ENCODE measurements around the gene HBS1L. TPM values are rescaled to one million over a fixed set of nuclear protein-coding genes. Genes with fewer than 3 reads are reported as not detected.

The HBS1L gene
- total RNA-seq, 2 experiments from 2014 or later: 82.9 to 93.1 TPM

- TF ChIP-seq CTCF (conservative IDR thresholded peaks at IDR 0.05; ENCODE audit: low read length) (no peak), EZH2phosphoT487 (IDR thresholded peaks at IDR 0.05; ENCODE audit: borderline replicate concordance, low read depth, low read length) (no peak)
- no peaks in the 10 kb centered on the region for H4K20me1 ChIP-seq (ENCODE audit: insufficient read depth, low read length)
- no peak overlapping the region for H2AFZ ChIP-seq (ENCODE audit: low read length)
- intact Hi-C loops (cut with micrococcal nuclease; ENCODE audit: unreplicated experiment): loop anchor here (5.0 kb wide), 1 partner anchor 297 kb away; no protein-coding TSS in a partner anchor
- no peaks in the 10 kb centered on the region for H3K4me1 ChIP-seq (ENCODE audit: insufficient read depth, low read length, poor library complexity, severe bottlenecking)
- no peaks in the 10 kb centered on the region for H3K9me2 ChIP-seq (ENCODE audit: insufficient read depth, low read length)
- H3K9me3 ChIP-seq (ENCODE audit: low read length): no peaks in the 10 kb centered on the region
- H3K79me2 ChIP-seq (ENCODE audit: insufficient read depth, low read depth, low read length): no peaks in the 10 kb centered on the region
- no TSS peak for BruUV-seq (replicated peaks)
- H3K27ac ChIP-seq (ENCODE audit: low read depth, low read length, poor library complexity, severe bottlenecking): no peak overlapping the region
- H3K4me3 ChIP-seq (ENCODE audit: low read depth, low read length, poor library complexity, severe bottlenecking): no peak overlapping the region
- no peaks in the 10 kb centered on the region for H3K36me3 ChIP-seq (ENCODE audit: insufficient read depth, low read length)
- no peak overlapping the region for H3K4me2 ChIP-seq (ENCODE audit: low read length)
- POLR2A ChIA-PET: interaction anchor here (0.6 to 1.4 kb wide), 6 partner anchors 10 to 539 kb away, joined by 3 to 4 read pairs (median 4); no protein-coding TSS in a partner anchor
- peak; percentile 24 for DNase-seq (ENCODE audit: low spot score)
- CTCF ChIA-PET (ENCODE audit: unreplicated experiment): no interaction called here
Observed at GRCh38 chr6:134938896-134939295, 115.7 kb downstream of the HBS1L start.

GRCh38 chr6:134937426-134937825 is 117.2 kb downstream of the HBS1L start:
- CTCF ChIA-PET (ENCODE audit: unreplicated experiment): interaction anchor here (0.6 kb wide), 1 partner anchor 613 kb away, joined by 3 read pairs; no protein-coding TSS in a partner anchor
- Histone ChIP-seq H2AFZ (ENCODE audit: low read length) (no peak overlapping the region), H3K27ac (ENCODE audit: low read depth, low read length, poor library complexity, severe bottlenecking) (no peak overlapping the region), H4K20me1 (ENCODE audit: insufficient read depth, low read length) (no peaks in the 10 kb centered on the region), H3K4me3 (ENCODE audit: low read depth, low read length, poor library complexity, severe bottlenecking) (no peak overlapping the region), H3K79me2 (ENCODE audit: insufficient read depth, low read depth, low read length) (no peaks in the 10 kb centered on the region), H3K9me3 (ENCODE audit: low read length) (no peaks in the 10 kb centered on the region), H3K4me1 (ENCODE audit: insufficient read depth, low read length, poor library complexity, severe bottlenecking) (no peaks in the 10 kb centered on the region), H3K9me2 (ENCODE audit: insufficient read depth, low read length) (no peaks in the 10 kb centered on the region), H3K36me3 (ENCODE audit: insufficient read depth, low read length) (no peaks in the 10 kb centered on the region), H3K4me2 (ENCODE audit: low read length) (no peak overlapping the region)
- TF ChIP-seq EZH2phosphoT487 (IDR thresholded peaks at IDR 0.05; ENCODE audit: borderline replicate concordance, low read depth, low read length) (no peak), CTCF (conservative IDR thresholded peaks at IDR 0.05; ENCODE audit: low read length) (no peak)
- DNase-seq (ENCODE audit: low spot score): no peak
- intact Hi-C loops (cut with micrococcal nuclease; ENCODE audit: unreplicated experiment): loop anchor here (5.0 kb wide), 1 partner anchor 295 kb away; no protein-coding TSS in a partner anchor
- BruUV-seq (replicated peaks): no TSS peak
- POLR2A ChIA-PET: no interaction called here

GRCh38 chr6:134936931-134937330 is 117.7 kb downstream of the HBS1L start:
- Histone ChIP-seq H3K79me2 (ENCODE audit: insufficient read depth, low read depth, low read length) (no peaks in the 10 kb centered on the region), H3K4me2 (ENCODE audit: low read length) (no peak overlapping the region), H3K4me1 (ENCODE audit: insufficient read depth, low read length, poor library complexity, severe bottlenecking) (no peaks in the 10 kb centered on the region), H3K27ac (ENCODE audit: low read depth, low read length, poor library complexity, severe bottlenecking) (no peak overlapping the region), H3K4me3 (ENCODE audit: low read depth, low read length, poor library complexity, severe bottlenecking) (no peak overlapping the region), H4K20me1 (ENCODE audit: insufficient read depth, low read length) (no peaks in the 10 kb centered on the region), H2AFZ (ENCODE audit: low read length) (no peak overlapping the region), H3K36me3 (ENCODE audit: insufficient read depth, low read length) (no peaks in the 10 kb centered on the region), H3K9me2 (ENCODE audit: insufficient read depth, low read length) (no peaks in the 10 kb centered on the region), H3K9me3 (ENCODE audit: low read length) (no peaks in the 10 kb centered on the region)
- intact Hi-C loops (cut with micrococcal nuclease; ENCODE audit: unreplicated experiment): loop anchor here (5.0 kb wide), 1 partner anchor 295 kb away; no protein-coding TSS in a partner anchor
- no peak for DNase-seq (ENCODE audit: low spot score)
- TF ChIP-seq CTCF (conservative IDR thresholded peaks at IDR 0.05; ENCODE audit: low read length) (no peak), EZH2phosphoT487 (IDR thresholded peaks at IDR 0.05; ENCODE audit: borderline replicate concordance, low read depth, low read length) (no peak)
- ChIA-PET POLR2A (interaction anchor here (0.5 kb wide), 1 partner anchor 416 kb away, joined by 4 read pairs; no protein-coding TSS in a partner anchor), CTCF (ENCODE audit: unreplicated experiment) (no interaction called here)
- no TSS peak for BruUV-seq (replicated peaks)
